ENCODE measurements around the gene ZYX. TPM values are rescaled to one million over a fixed set of nuclear protein-coding genes. Genes with fewer than 3 reads are reported as not detected.

The ZYX gene
- total and polyA plus RNA-seq, 9 of the 15 experiments (the other 6 are each of a cell fraction or from before 2014, with no cell fraction given): 1.8 to 130 (median 15.7) TPM

DNA sequence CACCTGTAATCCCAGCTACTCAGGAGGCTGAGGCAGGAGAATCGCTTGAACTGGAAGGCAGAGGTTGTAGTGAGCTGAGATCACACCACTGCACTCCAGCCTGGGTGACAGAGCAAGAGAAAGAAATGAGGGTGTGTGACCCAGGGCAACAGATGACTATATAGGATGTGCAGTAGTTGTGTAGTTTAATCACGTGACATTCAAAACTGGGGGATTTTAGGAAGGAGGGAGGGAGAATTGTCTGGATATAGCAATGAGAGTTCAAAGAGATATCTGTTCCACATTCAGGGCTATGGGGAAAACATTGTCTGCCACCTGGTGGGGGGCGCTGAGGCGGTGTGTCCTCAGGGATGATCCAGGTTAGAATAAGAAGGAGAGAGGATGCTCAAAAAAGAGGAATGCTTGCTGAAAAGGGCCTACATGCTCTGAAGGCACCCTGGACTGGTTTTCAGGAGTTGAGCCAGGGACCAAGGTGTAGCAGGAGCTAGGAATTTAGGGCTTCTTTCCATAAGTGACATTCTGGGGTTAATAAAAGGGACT is 7.8 kb upstream of the ZYX start (continued):
- TF ChIP-seq THRAP3 (IDR thresholded peaks at IDR 0.05; ENCODE audit: borderline replicate concordance) (no peak), HDAC3 (IDR thresholded peaks at IDR 0.05; ENCODE audit: borderline replicate concordance, partially characterized antibody) (no peak), NR3C1 (CRISPR knock-in tag; IDR thresholded peaks at IDR 0.05) (no peak), ZNF274 (IDR thresholded peaks at IDR 0.05; ENCODE audit: borderline replicate concordance, low read depth, low read length) (no peak), ZC3H4 (CRISPR knock-in tag; IDR thresholded peaks at IDR 0.05; ENCODE audit: borderline replicate concordance) (no peak), FOXK1 (CRISPR knock-in tag; IDR thresholded peaks at IDR 0.05; ENCODE audit: borderline replicate concordance) (0 out of 2 replicates have a peak, but pooled peaks have one; percentile 57), ZNF668 (CRISPR knock-in tag; IDR thresholded peaks at IDR 0.05) (no peak), ZKSCAN3 (CRISPR knock-in tag; IDR thresholded peaks at IDR 0.05) (no peak), PRPF4 (IDR thresholded peaks at IDR 0.05; ENCODE audit: insufficient read depth, low read depth, low read length, poor library complexity, severe bottlenecking) (no peak), ZSCAN29 (IDR thresholded peaks at IDR 0.05) (no peak), ELF2 (CRISPR knock-in tag; IDR thresholded peaks at IDR 0.05) (no peak), DACH1 (IDR thresholded peaks at IDR 0.05; ENCODE audit: partially characterized antibody) (no peak), ZFP30 (CRISPR knock-in tag; IDR thresholded peaks at IDR 0.05; ENCODE audit: borderline replicate concordance) (no peak), CBFA2T2 (conservative IDR thresholded peaks at IDR 0.05) (peak; percentile 53), ZNF41 (CRISPR knock-in tag; conservative IDR thresholded peaks at IDR 0.05) (no peak), FIP1L1 (IDR thresholded peaks at IDR 0.05; ENCODE audit: low read depth, low read length, poor library complexity, severe bottlenecking) (no peak), FOXA1 (IDR thresholded peaks at IDR 0.05; ENCODE audit: borderline replicate concordance) (no peak), RFX5 (IDR thresholded peaks at IDR 0.05; ENCODE audit: low read depth, low read length) (no peak), RAD21 (CRISPR knock-in tag; conservative IDR thresholded peaks at IDR 0.05 in 1 of 2, IDR thresholded peaks at IDR 0.05 in 1 of 2) (peak in 1 of 2 experiments; percentile 34; a peak in 2 of 4 replicates), SRSF7 (optimal IDR thresholded peaks at IDR 0.05; ENCODE audit: low read depth, low read length) (no peak), TSC22D4 (tag; IDR thresholded peaks at IDR 0.05) (no peak), PTTG1 (tag; IDR thresholded peaks at IDR 0.05; ENCODE audit: low read depth) (no peak)
- TF ChIP-seq, protein P1, sequence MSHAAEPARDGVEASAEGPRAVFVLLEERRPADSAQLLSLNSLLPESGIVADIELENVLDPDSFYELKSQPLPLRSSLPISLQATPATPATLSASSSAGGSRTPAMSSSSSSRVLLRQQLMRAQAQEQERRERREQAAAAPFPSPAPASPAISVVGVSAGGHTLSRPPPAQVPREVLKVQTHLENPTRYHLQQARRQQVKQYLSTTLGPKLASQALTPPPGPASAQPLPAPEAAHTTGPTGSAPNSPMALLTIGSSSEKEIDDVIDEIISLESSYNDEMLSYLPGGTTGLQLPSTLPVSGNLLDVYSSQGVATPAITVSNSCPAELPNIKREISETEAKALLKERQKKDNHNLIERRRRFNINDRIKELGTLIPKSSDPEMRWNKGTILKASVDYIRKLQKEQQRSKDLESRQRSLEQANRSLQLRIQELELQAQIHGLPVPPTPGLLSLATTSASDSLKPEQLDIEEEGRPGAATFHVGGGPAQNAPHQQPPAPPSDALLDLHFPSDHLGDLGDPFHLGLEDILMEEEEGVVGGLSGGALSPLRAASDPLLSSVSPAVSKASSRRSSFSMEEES (CRISPR knock-in tag; IDR thresholded peaks at IDR 0.05): peak; percentile 94
- TF ChIP-seq, protein P2, sequence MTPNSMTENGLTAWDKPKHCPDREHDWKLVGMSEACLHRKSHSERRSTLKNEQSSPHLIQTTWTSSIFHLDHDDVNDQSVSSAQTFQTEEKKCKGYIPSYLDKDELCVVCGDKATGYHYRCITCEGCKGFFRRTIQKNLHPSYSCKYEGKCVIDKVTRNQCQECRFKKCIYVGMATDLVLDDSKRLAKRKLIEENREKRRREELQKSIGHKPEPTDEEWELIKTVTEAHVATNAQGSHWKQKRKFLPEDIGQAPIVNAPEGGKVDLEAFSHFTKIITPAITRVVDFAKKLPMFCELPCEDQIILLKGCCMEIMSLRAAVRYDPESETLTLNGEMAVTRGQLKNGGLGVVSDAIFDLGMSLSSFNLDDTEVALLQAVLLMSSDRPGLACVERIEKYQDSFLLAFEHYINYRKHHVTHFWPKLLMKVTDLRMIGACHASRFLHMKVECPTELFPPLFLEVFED (CRISPR knock-in tag; conservative IDR thresholded peaks at IDR 0.05): no peak
- TF ChIP-seq, protein P3, sequence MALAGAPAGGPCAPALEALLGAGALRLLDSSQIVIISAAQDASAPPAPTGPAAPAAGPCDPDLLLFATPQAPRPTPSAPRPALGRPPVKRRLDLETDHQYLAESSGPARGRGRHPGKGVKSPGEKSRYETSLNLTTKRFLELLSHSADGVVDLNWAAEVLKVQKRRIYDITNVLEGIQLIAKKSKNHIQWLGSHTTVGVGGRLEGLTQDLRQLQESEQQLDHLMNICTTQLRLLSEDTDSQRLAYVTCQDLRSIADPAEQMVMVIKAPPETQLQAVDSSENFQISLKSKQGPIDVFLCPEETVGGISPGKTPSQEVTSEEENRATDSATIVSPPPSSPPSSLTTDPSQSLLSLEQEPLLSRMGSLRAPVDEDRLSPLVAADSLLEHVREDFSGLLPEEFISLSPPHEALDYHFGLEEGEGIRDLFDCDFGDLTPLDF (CRISPR knock-in tag; IDR thresholded peaks at IDR 0.05): no peak

Data from K562 (cell line).